22Rv1 (cell line): ENCODE measurements around the gene MACF1.

Experiments used
- CTCF ChIP-seq: fragments of 450-650 bp; IDR thresholded peaks from 2 replicates; pipeline ENCODE4 v1.5.1; 2017; ENCODE audit warnings: mild to moderate bottlenecking
- ZFX ChIP-seq: fragments of 450-650 bp; IDR thresholded peaks from 2 replicates; pipeline ENCODE4 v1.6.1; 2017; ENCODE audit warnings: antibody characterized with exemption, borderline replicate concordance

DNA sequence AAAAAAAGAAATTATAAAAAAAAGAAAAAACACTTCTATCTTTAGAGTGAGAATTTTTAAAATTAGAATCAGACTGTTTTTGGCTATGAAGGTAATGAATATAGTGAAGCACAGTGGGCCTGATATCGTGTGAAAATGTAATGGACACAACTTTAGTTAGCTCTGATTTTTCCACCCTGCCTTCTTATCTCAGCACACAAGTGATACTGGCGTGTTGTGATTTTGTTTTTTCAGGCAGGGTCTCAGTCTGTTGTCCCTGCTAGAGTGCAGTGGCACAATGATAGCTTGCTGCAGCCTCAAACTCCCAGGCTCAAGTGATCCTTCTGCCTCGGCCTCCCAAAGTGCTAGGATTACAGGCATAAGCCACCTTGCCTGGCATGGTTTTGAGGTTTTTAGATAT, 22.3 kb downstream of the MACF1 start:
- TF ChIP-seq CTCF (no peak), ZFX (no peak)
